Measurements from ENCODE around the gene TTC23. TPM values are rescaled to one million over a fixed set of nuclear protein-coding genes. Genes with fewer than 3 reads are reported as not detected.
A peak's percentile ranks its signal among the peaks of the same experiment; 100 is the strongest.

Gene TTC23
- polyA plus RNA-seq, 2 of the 4 experiments (the other 2 are of a cell fraction): 7.0 to 16.5 TPM

DNA sequence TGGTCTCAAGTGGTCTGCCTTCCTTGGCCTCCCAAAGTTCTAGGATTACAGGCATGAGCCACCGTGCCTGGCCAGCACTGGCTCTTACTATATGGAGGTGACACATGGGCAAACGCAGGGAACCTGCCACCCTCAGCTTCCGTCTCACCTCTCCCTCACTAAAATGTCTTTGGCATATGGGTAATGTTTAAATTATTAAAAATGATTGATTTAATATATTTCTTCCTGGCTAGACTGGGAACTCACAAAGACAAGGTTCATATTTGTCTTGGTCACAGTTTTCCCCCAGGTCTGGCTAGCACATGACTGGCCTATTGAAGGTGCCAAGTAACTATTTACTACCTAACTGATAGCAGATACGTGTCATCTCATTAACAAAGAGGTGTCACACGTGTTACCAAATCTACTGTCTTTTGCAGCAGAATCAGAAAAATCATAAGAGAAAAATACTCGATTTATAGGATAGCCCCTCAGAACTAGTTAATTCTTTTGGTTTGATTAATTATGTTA, 96.3 kb downstream of the TTC23 start:
- no peak overlapping the region for H3K27ac ChIP-seq
- no peaks in the 10 kb centered on the region for H3K9me3 ChIP-seq
- ChIA-PET CTCF (interaction anchor here (1.3 to 2.6 kb wide), 2 partner anchors 11 to 120 kb away, joined by 5 to 6 read pairs; no protein-coding TSS in a partner anchor), POLR2A (no interaction called here)
- 76% methylated on average over 6 of the region's 6 CpGs for WGBS (ENCODE audit: missing lambda C conversion rate)
- H3K4me3 ChIP-seq: no peak overlapping the region
- no peak for DNase-seq (ENCODE audit: low read depth in 1 of 2, low spot score in 1 of 2)
- peak; percentile 13 for FAIRE-seq
- ATAC-seq: no peak
- TF ChIP-seq PHF8 (IDR thresholded peaks at IDR 0.05; ENCODE audit: borderline replicate concordance, low read depth) (no peak), RCOR1 (IDR thresholded peaks at IDR 0.05; ENCODE audit: low read depth, low read length) (no peak), CBX2 (IDR thresholded peaks at IDR 0.05; ENCODE audit: borderline replicate concordance, low read depth) (no peak), HDAC2 (IDR thresholded peaks at IDR 0.05) (no peak), RFX5 (IDR thresholded peaks at IDR 0.05) (no peak), SREBF2 (IDR thresholded peaks at IDR 0.05) (no peak), POLR2A (IDR thresholded peaks at IDR 0.05; ENCODE audit: low read length) (no peak), KDM5A (IDR thresholded peaks at IDR 0.05) (no peak), ZSCAN20 (CRISPR knock-in tag; IDR thresholded peaks at IDR 0.05) (no peak), SMC3 (IDR thresholded peaks at IDR 0.05) (no peak), ZNF302 (CRISPR knock-in tag; IDR thresholded peaks at IDR 0.05) (no peak), ZFP36 (IDR thresholded peaks at IDR 0.05; ENCODE audit: borderline replicate concordance, partially characterized antibody) (no peak), CHD4 (IDR thresholded peaks at IDR 0.05; ENCODE audit: borderline replicate concordance) (no peak), TP53 (CRISPR knock-in tag; IDR thresholded peaks at IDR 0.05) (no peak), HOXA7 (CRISPR knock-in tag; IDR thresholded peaks at IDR 0.05) (no peak)
- TF ChIP-seq, protein P1, sequence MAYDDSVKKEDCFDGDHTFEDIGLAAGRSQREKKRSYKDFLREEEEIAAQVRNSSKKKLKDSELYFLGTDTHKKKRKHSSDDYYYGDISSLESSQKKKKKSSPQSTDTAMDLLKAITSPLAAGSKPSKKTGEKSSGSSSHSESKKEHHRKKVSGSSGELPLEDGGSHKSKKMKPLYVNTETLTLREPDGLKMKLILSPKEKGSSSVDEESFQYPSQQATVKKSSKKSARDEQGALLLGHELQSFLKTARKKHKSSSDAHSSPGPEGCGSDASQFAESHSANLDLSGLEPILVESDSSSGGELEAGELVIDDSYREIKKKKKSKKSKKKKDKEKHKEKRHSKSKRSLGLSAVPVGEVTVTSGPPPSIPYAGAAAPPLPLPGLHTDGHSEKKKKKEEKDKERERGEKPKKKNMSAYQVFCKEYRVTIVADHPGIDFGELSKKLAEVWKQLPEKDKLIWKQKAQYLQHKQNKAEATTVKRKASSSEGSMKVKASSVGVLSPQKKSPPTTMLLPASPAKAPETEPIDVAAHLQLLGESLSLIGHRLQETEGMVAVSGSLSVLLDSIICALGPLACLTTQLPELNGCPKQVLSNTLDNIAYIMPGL (CRISPR knock-in tag; IDR thresholded peaks at IDR 0.05; ENCODE audit: borderline replicate concordance): no peak
- TF ChIP-seq, protein P2, sequence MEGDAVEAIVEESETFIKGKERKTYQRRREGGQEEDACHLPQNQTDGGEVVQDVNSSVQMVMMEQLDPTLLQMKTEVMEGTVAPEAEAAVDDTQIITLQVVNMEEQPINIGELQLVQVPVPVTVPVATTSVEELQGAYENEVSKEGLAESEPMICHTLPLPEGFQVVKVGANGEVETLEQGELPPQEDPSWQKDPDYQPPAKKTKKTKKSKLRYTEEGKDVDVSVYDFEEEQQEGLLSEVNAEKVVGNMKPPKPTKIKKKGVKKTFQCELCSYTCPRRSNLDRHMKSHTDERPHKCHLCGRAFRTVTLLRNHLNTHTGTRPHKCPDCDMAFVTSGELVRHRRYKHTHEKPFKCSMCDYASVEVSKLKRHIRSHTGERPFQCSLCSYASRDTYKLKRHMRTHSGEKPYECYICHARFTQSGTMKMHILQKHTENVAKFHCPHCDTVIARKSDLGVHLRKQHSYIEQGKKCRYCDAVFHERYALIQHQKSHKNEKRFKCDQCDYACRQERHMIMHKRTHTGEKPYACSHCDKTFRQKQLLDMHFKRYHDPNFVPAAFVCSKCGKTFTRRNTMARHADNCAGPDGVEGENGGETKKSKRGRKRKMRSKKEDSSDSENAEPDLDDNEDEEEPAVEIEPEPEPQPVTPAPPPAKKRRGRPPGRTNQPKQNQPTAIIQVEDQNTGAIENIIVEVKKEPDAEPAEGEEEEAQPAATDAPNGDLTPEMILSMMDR (IDR thresholded peaks at IDR 0.05): no peak
- H3K4me2 ChIP-seq: no peak overlapping the region
- no peaks in the 10 kb centered on the region for H3K4me1 ChIP-seq

DNA sequence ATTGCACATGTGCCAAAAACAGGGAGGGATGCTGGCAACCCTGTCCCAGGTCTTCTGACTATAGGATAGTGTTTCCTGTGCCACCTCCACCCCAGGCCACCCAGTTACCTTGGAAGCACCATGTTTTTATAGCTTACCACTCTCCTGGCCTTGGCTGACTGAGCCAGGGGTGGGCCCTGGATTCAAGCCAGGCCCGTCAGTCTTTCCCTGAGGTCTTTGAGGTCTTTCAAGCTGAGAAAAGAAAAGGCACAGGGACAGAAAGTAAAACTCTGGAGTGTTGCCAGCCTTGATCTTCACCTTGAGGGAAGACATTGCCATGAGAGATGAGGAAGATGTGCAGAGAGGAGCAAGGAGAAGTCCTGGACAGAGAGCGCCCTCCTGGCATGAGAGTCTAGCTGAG, 98.2 kb downstream of the TTC23 start:
- no peaks in the 10 kb centered on the region for H3K4me1 ChIP-seq
- DNase-seq (ENCODE audit: low read depth in 1 of 2, low spot score in 1 of 2): no peak
- ChIA-PET POLR2A (no interaction called here), CTCF (interaction anchor here (0.7 to 2.6 kb wide), 3 partner anchors 9 to 420 kb away, joined by 3 to 6 read pairs (median 3); no protein-coding TSS in a partner anchor)
- H3K4me2 ChIP-seq: no peak overlapping the region
- WGBS (ENCODE audit: missing lambda C conversion rate): 91% methylated on average over 2 of the region's 2 CpGs
- no peak overlapping the region for H3K27ac ChIP-seq
- no peak for ATAC-seq
- FAIRE-seq: no peak
- H3K9me3 ChIP-seq: no peaks in the 10 kb centered on the region
- TF ChIP-seq FOSB (CRISPR knock-in tag; IDR thresholded peaks at IDR 0.05): no peak
- TF ChIP-seq KDM1A (IDR thresholded peaks at IDR 0.05; ENCODE audit: low read depth): no peak
- TF ChIP-seq ZSCAN20 (CRISPR knock-in tag; IDR thresholded peaks at IDR 0.05): no peak
- TF ChIP-seq, protein P1 (CRISPR knock-in tag; IDR thresholded peaks at IDR 0.05; ENCODE audit: borderline replicate concordance): no peak
- no peak for TF ChIP-seq ZC3H11A (IDR thresholded peaks at IDR 0.05)
- TF ChIP-seq, protein P3, sequence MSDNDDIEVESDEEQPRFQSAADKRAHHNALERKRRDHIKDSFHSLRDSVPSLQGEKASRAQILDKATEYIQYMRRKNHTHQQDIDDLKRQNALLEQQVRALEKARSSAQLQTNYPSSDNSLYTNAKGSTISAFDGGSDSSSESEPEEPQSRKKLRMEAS (IDR thresholded peaks at IDR 0.05): no peak
- TF ChIP-seq SREBF2 (IDR thresholded peaks at IDR 0.05): no peak
- no peak for TF ChIP-seq ESRRA (IDR thresholded peaks at IDR 0.05; ENCODE audit: borderline replicate concordance, low read length)
- TF ChIP-seq MAFK (IDR thresholded peaks at IDR 0.05; ENCODE audit: partially characterized antibody): no peak
- TF ChIP-seq EHMT2 (IDR thresholded peaks at IDR 0.05; ENCODE audit: low read depth): no peak
- TF ChIP-seq MYC (IDR thresholded peaks at IDR 0.05; ENCODE audit: borderline replicate concordance, low read length): no peak
- TF ChIP-seq EP300 (IDR thresholded peaks at IDR 0.05): no peak
- TF ChIP-seq FOXS1 (CRISPR knock-in tag; IDR thresholded peaks at IDR 0.05): no peak
- no peak for TF ChIP-seq CEBPB (IDR thresholded peaks at IDR 0.05)
- TF ChIP-seq, protein P4, sequence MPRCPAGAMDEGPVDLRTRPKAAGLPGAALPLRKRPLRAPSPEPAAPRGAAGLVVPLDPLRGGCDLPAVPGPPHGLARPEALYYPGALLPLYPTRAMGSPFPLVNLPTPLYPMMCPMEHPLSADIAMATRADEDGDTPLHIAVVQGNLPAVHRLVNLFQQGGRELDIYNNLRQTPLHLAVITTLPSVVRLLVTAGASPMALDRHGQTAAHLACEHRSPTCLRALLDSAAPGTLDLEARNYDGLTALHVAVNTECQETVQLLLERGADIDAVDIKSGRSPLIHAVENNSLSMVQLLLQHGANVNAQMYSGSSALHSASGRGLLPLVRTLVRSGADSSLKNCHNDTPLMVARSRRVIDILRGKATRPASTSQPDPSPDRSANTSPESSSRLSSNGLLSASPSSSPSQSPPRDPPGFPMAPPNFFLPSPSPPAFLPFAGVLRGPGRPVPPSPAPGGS (IDR thresholded peaks at IDR 0.05): no peak
- TF ChIP-seq CHD2 (IDR thresholded peaks at IDR 0.05; ENCODE audit: low read length, partially characterized antibody): no peak
- no peak for TF ChIP-seq HOXA7 (CRISPR knock-in tag; IDR thresholded peaks at IDR 0.05)
- no peak overlapping the region for H3K4me3 ChIP-seq

Measured in A549 (cell line).